ENCODE measurements around the gene CST9.

GRCh38 chr20:23629542-23630391, 24.1 kb upstream of the CST9 start:
- TF ChIP-seq, protein P1, sequence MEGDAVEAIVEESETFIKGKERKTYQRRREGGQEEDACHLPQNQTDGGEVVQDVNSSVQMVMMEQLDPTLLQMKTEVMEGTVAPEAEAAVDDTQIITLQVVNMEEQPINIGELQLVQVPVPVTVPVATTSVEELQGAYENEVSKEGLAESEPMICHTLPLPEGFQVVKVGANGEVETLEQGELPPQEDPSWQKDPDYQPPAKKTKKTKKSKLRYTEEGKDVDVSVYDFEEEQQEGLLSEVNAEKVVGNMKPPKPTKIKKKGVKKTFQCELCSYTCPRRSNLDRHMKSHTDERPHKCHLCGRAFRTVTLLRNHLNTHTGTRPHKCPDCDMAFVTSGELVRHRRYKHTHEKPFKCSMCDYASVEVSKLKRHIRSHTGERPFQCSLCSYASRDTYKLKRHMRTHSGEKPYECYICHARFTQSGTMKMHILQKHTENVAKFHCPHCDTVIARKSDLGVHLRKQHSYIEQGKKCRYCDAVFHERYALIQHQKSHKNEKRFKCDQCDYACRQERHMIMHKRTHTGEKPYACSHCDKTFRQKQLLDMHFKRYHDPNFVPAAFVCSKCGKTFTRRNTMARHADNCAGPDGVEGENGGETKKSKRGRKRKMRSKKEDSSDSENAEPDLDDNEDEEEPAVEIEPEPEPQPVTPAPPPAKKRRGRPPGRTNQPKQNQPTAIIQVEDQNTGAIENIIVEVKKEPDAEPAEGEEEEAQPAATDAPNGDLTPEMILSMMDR (IDR thresholded peaks at IDR 0.05; ENCODE audit: control extremely low read depth in 1 of 3, insufficient read depth in 1 of 3, low read depth in 1 of 3, low read length in 3 of 3): no peak
- TF ChIP-seq RBBP5 (IDR thresholded peaks at IDR 0.05; ENCODE audit: borderline replicate concordance, low read depth, low read length) (no peak), TAF1 (IDR thresholded peaks at IDR 0.05; ENCODE audit: low read depth, low read length) (no peak), RAD21 (IDR thresholded peaks at IDR 0.05 in 1 of 2, conservative IDR thresholded peaks at IDR 0.05 in 1 of 2; ENCODE audit: low read depth in 2 of 2, low read length in 2 of 2) (no peak), POLR2AphosphoS5 (IDR thresholded peaks at IDR 0.05; ENCODE audit: low read depth, low read length) (no peak), KDM1A (IDR thresholded peaks at IDR 0.05; ENCODE audit: borderline replicate concordance, low read length) (no peak), HDAC2 (IDR thresholded peaks at IDR 0.05; ENCODE audit: borderline replicate concordance in 1 of 2, low read depth in 2 of 2, low read length in 2 of 2) (no peak), JUND (IDR thresholded peaks at IDR 0.05; ENCODE audit: low read length) (no peak), EGR1 (IDR thresholded peaks at IDR 0.05; ENCODE audit: borderline replicate concordance, low read depth, low read length) (no peak), ATF3 (IDR thresholded peaks at IDR 0.05; ENCODE audit: insufficient read depth, low read depth, low read length) (no peak), EZH2 (IDR thresholded peaks at IDR 0.05; ENCODE audit: low read depth, low read length, severe bottlenecking) (no peak), JUN (IDR thresholded peaks at IDR 0.05; ENCODE audit: low read depth, low read length) (no peak)
- TF ChIP-seq, protein P2, sequence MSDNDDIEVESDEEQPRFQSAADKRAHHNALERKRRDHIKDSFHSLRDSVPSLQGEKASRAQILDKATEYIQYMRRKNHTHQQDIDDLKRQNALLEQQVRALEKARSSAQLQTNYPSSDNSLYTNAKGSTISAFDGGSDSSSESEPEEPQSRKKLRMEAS (IDR thresholded peaks at IDR 0.05): no peak
